Progenitor cell of endocrine pancreas (in vitro differentiated cells): ENCODE data around the gene EIF3F. TPM values are rescaled to one million over a fixed set of nuclear protein-coding genes. Genes with fewer than 3 reads are reported as not detected.

ENCODE experiments used
- DNase-seq: peaks from one replicate; pipeline ENCODE4 v3.0.0; 2021; ENCODE audit warnings: low spot score; ENCODE audit not compliant: unreplicated experiment
- H3K27ac Mint-ChIP-seq: 2 replicates; pipeline ENCODE4 v1.8.0; 2021; ENCODE audit warnings: mild to moderate bottlenecking, moderate library complexity, mixed read lengths
- H3K27me3 Mint-ChIP-seq: 2 replicates; pipeline ENCODE4 v1.8.0; 2021; ENCODE audit warnings: mixed read lengths
- H3K36me3 Mint-ChIP-seq: 2 replicates; pipeline ENCODE4 v1.8.0; 2022; ENCODE audit warnings: mixed read lengths; ENCODE audit not compliant: insufficient read depth
- H3K4me1 Mint-ChIP-seq: 2 replicates; pipeline ENCODE4 v1.8.0; 2021; ENCODE audit warnings: low read depth, mixed read lengths
- H3K4me3 Mint-ChIP-seq: 2 replicates; pipeline ENCODE4 v1.8.0; 2021; ENCODE audit warnings: low read depth, mild to moderate bottlenecking, moderate library complexity, mixed read lengths
- H3K9me3 Mint-ChIP-seq: 2 replicates; pipeline ENCODE4 v1.8.0; 2021; ENCODE audit warnings: low read depth, mixed read lengths
- CTCF ChIP-seq: fragments of 200-600 bp; sonication (generic); IDR thresholded peaks from one replicate; pipeline ENCODE4 v1.5.0; 2021; ENCODE audit warnings: antibody characterized with exemption, mild to moderate bottlenecking; ENCODE audit not compliant: unreplicated experiment
- total RNA-seq: library from RNA; stranded (reverse); gene quantifications from 2 replicates; pipeline ENCODE4 v1.2.1, GENCODE V29; 2021

Gene EIF3F
- total RNA-seq, 1 donor from 2014 or later: 300 TPM

- Mint-ChIP-seq H3K9me3 (no peaks in the 10 kb centered on the region), H3K36me3 (no peaks in the 10 kb centered on the region), H3K27ac (no peak overlapping the region), H3K27me3 (peaks cover 34% of the 10 kb centered on the region), H3K4me1 (no peaks in the 10 kb centered on the region), H3K4me3 (no peak overlapping the region)
- no peak for TF ChIP-seq CTCF
- DNase-seq: no peak
These were observed 60.2 kb downstream of the EIF3F start for GRCh38 chr11:8047382-8047781.

GRCh38 chr11:8049084-8049483 lies 61.9 kb downstream of the EIF3F start:
- H3K4me1 Mint-ChIP-seq: no peaks in the 10 kb centered on the region
- H3K27ac Mint-ChIP-seq: no peak overlapping the region
- H3K9me3 Mint-ChIP-seq: no peaks in the 10 kb centered on the region
- no peak for DNase-seq
- H3K4me3 Mint-ChIP-seq: no peak overlapping the region
- H3K27me3 Mint-ChIP-seq: peaks cover 31% of the 10 kb centered on the region
- TF ChIP-seq CTCF: no peak
- no peaks in the 10 kb centered on the region for H3K36me3 Mint-ChIP-seq

Other genes starting within 250 kb of the EIF3F start
- gene OR5P2, start 190.4 kb upstream of the EIF3F start, total RNA-seq: 0.47 TPM in 1 of 2 replicates, not detected in the other
- gene OR5P3, start 156.5 kb upstream of the EIF3F start, total RNA-seq: not detected in 2 replicates
- not detected in 2 replicates for gene OR10A6, start 56.1 kb upstream of the EIF3F start, total RNA-seq
- not detected in 2 replicates for gene OR10A3, start 45.6 kb upstream of the EIF3F start, total RNA-seq
- not detected in 2 replicates for gene NLRP10, start 21.9 kb upstream of the EIF3F start, total RNA-seq
- 14.9 and 16.3 TPM in 2 replicates for gene TUB, start 93.9 kb downstream of the EIF3F start, total RNA-seq
- 23.1 and 23.4 TPM in 2 replicates for gene RIC3, start 181.7 kb downstream of the EIF3F start, total RNA-seq